ENCODE results near the gene PPP2R5C.
A peak's percentile ranks its signal among the peaks of the same experiment; 100 is the strongest.
"Not testable (repeated sequence)": the region's sequence is repeated elsewhere in the genome, so short reads cannot be mapped to it uniquely, and the experiment has no call there.

Gene PPP2R5C

DNA sequence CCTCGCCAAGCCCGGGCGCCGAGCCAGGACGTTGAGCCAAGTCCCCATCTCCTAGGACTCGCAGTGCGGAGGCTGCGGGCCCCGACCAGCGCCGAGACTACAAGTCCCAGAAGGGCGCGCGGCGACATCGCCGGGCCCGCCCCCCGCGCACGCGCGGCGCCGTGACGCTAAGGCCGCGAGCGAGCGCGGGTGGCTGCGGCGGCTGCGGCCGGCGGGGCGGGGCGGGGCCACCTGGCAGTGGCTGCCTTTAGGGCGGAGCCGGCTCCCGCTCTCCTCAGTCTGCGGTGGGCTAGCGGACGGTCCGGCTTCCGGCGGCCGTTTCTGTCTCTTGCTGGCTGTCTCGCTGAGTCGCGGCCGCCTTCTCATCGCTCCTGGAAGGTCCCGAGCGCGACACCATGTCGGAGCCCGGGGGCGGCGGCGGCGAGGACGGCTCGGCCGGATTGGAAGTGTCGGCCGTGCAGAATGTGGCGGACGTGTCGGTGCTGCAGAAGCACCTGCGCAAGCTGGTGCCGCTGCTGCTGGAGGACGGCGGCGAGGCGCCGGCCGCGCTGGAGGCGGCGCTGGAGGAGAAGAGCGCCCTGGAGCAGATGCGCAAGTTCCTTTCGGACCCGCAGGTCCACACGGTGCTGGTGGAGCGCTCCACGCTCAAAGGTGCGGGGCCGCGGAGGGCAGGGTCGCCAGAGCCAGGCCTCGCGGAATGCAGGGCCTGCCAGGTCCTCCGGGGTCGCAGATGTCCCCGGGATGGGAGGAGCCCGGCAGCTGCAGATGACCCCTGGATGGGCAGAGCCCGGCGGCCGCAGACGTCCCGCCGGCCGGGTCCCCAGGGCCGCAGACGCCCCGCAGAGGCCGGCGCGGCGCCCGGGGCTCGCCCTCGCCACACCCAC is 203.0 kb downstream of the PPP2R5C start, which contains the start of gene DYNC1H1:
TSS of gene DYNC1H1 (plus strand) at position 277 of the 884 bp plus-strand sequence. CDS start at position 396, 119 bp downstream.
- FAIRE-seq (no peak), DNase-seq (ENCODE audit: low spot score) (peak; percentile 59)

DNA sequence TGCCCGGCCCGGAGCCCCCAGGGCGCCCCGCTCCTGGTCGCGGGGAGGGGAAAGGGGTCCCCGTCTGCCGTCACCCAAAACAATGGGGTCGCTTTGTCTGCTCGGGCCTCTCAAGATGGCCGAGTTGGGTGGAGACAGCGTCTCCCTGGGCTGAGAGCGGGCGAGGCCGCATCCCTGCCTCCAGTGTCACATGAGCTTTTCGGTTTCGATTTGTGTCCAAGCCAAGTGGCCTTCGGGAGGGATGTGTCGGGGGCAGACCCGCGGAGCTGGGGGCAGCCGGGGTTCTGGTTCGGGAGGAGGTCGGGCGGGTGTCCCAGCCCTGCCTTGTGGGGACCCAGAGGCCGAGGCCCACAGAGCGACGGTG is 203.7 kb downstream of the PPP2R5C start:
- FAIRE-seq: no peak
- DNase-seq (ENCODE audit: low spot score): peak; percentile 7

DNA sequence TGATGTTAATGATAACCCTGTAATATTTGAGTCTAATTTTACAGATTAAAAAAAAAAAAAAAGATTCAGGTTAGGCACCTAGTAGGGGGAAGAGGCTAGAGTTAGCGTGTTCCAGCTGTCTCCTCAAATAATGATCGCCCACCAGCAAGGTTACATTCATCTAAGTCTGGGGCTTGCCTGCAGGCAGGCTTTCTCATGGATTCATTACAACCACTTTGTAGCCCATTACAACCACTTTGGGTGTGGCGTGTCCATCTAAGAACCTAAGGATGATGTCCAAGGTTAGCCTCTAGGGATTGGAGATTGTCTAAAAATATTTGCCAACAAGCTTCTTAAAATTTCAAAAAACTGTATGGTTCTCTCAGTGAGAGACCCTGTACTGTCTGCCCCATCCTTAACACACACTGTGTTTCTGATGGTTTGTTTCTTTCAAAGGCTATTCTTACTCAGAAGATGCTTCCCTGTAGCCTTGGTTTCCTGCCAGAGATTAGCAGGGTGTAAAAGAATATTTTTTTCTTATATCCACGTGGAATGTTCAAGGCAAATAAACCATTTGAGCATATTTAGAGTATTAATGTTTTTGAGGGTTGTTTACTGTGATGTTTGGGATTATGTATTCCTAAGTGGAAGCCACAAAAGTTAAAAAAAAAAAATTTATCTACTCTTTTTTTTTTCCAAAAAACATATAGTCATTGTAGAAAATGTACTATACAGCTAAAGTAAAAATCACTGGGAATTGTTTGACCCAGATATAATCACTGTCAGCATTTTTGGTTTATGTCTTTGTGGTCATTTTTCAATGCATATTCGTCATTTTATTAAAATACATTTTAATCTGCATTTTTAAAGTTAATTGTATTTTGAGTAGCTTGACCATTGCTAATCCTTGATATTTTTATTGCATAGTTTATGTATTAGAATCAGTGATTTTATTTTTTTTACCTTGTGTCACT is 204.5 kb downstream of the PPP2R5C start:
- DNase-seq (ENCODE audit: low spot score) (no peak), FAIRE-seq (no peak)

DNA sequence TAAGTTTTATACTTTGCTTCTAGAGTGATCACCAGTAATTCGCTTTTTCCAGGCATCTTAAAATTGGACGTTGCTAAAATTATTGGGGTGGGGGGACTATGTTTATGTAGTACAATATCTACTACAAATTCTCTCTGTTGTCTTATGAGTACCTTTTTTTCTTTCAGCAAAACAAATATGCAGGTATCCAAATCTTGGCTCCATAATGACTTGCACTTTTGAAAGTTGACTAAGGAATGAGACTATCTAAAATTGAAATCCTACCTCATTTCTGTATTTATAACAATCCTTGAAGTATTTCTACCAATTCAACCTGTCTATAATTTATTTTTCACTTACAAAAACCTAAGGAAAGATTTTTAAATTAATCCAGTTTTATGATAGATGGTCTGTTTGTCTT is 205.2 kb downstream of the PPP2R5C start:
- FAIRE-seq (no peak), DNase-seq (ENCODE audit: low spot score) (no peak)

DNA sequence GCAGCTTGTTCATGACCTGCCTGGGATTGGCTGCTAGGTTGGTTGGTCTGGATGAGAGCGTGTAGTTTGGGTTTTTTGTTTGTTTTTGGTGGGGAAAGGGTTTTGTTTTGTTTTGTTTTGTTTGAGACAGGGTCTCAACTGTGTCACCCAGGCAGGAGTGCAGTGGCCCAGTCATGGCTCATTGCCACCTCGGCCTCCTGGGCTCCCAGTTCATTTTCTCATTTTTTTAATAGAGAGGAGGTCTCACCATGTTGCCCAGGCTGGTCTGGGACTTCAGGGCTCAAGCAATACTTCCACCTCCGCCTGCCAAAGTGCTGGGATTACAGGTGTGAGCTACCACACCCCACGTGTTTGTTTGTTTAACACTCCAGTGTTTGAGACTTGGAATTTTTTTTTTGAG is 206.7 kb downstream of the PPP2R5C start:
- FAIRE-seq: no peak
- DNase-seq (ENCODE audit: low spot score): no peak

DNA sequence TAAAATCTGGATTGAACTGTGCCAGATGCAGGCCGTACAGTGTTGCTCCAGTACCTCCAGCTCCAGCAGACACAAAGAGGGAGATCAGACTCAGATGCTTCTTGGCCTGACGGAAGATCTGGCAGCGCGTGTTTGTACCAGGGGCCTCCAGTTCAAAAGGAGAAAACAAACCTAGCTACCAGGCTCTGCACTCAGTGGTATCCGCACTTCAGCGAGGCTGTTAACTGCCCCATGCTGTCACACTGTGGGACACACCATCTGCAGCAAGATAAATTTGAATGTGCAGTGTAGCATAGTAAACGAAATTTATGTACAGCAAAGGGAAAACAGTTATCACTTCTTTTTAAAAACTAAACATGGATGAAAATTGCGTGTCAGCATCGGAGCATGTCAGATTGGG is 208.0 kb downstream of the PPP2R5C start:
- FAIRE-seq (no peak), DNase-seq (ENCODE audit: low spot score) (no peak)

DNA sequence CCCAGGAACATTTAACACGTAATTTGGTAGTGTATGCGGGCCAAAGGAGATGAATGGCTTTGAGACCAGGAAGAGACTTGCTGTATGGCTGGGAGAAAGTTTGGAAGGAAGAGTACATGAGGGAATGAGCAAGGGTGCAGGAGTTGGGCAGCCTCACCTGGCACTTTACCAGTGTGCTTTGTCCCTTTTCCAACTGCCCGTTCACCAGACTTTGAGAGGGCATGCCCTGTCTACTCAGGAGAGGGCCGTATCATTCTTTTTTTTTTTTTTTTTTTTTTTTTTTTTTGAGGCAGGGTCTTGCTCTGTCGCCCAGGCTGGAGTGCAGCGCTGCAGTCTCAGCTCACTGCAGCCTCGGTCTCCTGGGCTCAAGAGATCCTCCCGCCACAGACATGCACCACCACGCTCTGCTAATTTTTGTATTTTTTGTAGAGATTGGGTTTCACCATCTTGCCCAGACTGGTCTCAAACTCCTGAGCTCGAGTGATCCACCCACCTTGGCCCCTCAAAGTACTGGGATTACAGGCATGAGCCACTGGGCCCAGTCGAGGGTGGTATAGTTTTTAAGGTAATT is 209.4 kb downstream of the PPP2R5C start:
- DNase-seq (ENCODE audit: low spot score) (no peak), FAIRE-seq (no peak)

DNA sequence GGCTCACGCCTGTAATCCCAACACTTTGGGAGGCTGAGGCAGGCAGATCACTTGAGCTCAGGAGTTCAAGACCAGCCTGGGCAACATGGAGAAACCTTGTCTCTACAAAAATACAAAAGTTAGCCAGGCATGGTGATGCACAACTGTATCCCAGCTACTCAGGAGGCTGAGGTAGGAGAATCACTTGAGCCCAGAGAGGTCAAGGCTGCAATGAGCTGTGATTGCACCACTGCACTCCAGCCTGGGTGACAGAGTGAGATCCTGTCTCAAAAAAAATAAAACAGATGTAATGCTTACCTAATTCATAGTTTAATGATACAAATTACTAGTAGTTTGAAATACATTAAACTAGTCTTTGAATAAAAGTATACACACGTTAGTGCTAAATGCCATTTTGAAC is 209.9 kb downstream of the PPP2R5C start:
- DNase-seq (ENCODE audit: low spot score); FAIRE-seq: not testable (repeated sequence)

DNA sequence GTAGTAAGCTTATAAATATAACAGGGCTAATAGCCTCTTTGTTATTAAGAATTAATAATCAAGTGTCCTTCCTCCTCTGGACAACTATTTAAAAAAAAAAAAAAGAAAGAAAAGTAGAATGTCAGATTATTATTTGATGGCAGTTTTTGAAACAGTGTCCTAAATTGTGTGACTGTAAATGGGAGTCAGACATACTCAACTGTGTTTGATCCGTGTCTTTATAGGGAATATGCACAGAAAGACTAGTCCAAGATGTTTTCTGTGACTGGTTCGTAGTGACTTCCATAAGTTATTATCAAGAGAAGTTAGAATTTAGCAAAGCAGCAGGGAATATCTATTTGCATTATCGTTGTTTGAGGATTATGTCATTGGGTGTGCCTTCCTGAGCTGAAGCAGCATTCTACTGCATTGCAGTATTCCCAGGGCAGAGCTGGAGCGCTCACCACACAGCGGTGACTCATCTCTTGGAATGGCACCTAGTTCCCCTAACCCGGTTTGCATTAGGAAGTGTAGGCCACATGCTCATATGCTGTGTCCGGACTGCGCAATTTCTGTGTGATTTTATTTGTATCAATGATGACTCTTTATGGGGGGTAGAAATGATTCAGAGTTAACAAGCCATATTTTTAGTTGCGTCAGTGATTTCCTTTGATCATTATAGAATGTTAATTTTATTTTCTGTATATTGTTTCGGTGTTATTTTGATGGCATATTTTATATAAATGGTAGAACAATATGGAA is 210.8 kb downstream of the PPP2R5C start:
- DNase-seq (ENCODE audit: low spot score): peak; percentile 91

DNA sequence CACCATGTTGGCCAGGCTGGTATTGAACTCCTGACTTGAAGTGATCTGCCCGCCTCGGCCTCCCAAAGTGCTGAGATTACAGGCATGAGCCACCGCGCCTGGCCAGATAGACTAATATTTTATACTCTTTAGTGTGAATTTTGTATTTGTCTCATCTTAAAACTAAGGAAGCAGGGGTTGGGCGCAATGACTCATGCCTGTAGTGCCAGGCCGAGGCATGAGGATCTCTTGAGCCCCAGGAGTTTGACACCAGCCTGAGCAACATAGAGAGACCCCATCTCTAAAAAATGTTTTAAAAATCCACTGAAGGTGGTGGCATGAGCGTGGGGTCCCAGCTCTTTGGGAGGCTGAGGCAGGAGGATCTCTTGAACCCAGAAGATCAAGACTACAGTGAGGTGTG is 211.8 kb downstream of the PPP2R5C start:
- DNase-seq (ENCODE audit: low spot score): no peak
- FAIRE-seq: no peak

More for the DNA sequence above, 210.8 kb downstream of the PPP2R5C start:
- FAIRE-seq: peak; percentile 91

DNA sequence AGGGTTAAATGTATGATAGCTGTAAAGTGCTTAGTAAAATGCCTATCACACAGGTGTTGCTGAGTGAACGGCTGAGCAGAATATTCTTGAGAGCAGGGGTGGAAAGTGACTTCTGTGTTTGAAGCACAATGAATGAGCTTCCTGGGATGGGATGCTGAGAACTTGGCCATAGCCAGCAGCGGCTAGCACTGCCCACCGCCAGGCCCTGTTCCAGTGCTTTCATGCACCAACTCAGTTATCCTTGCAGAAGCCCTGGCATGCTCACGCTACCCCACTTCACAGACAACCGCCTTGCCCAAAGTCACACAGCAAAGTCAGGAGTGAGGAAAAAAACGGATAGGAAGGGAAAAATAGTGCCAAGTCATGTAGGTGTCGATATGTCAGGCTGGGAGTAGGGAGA is 213.7 kb downstream of the PPP2R5C start:
- FAIRE-seq (no peak), DNase-seq (ENCODE audit: low spot score) (no peak)

Data from RCC 7860 (cell line).